GM23338 (cell line): ENCODE measurements around the gene MED9. TPM values are rescaled to one million over a fixed set of nuclear protein-coding genes. Genes with fewer than 3 reads are reported as not detected.

ENCODE experiments used
- ATAC-seq: fragments of 200-7000 bp; cut with Tn5 transposase; 3 replicates; pipeline ENCODE4 v1.9.1; 2020
- DNase-seq: peaks from one replicate; pipeline ENCODE4 v3.0.0-alpha.2; 2015; ENCODE audit warnings: low spot score
- H2AFZ ChIP-seq: fragments of 200-600 bp; sonication (generic); 2 replicates; pipeline ENCODE4 v1.8.0; 2016; ENCODE audit warnings: antibody characterized with exemption, mild to moderate bottlenecking, moderate library complexity
- H3F3A ChIP-seq: fragments of 200-600 bp; sonication (generic); replicated peaks from 2 replicates; pipeline ENCODE4 v1.8.0; 2017; ENCODE audit warnings: antibody characterized with exemption, mixed run types, low read depth
- H3K27ac ChIP-seq: fragments of 200-600 bp; sonication (generic); 2 replicates; pipeline ENCODE4 v1.6.1; 2016; ENCODE audit warnings: low read depth
- H3K27me3 ChIP-seq: fragments of 200-600 bp; sonication (generic); 2 replicates; pipeline ENCODE4 v1.8.0; 2016; ENCODE audit warnings: mild to moderate bottlenecking, mixed run types, moderate library complexity; ENCODE audit not compliant: insufficient read depth
- H3K36me3 ChIP-seq: fragments of 200-600 bp; sonication (generic); 2 replicates; pipeline ENCODE4 v1.8.0; 2016; ENCODE audit warnings: mild to moderate bottlenecking; ENCODE audit not compliant: insufficient read depth
- H3K4me1 ChIP-seq: fragments of 200-600 bp; sonication (generic); 2 replicates; pipeline ENCODE4 v1.8.0; 2016; ENCODE audit warnings: mild to moderate bottlenecking, moderate library complexity; ENCODE audit not compliant: insufficient read depth
- H3K4me2 ChIP-seq: fragments of 200-600 bp; sonication (generic); 2 replicates; pipeline ENCODE4 v1.7.1; 2017; ENCODE audit warnings: mixed run types
- H3K4me3 ChIP-seq: fragments of 200-600 bp; sonication (generic); 2 replicates; pipeline ENCODE4 v1.6.1; 2016; ENCODE audit warnings: mixed run types
- H3K79me2 ChIP-seq: fragments of 200-600 bp; sonication (generic); replicated peaks from 2 replicates; pipeline ENCODE4 v1.8.0; 2017; ENCODE audit warnings: mild to moderate bottlenecking; ENCODE audit not compliant: insufficient read depth
- H3K9me2 ChIP-seq: fragments of 200-600 bp; sonication (generic); 2 replicates; pipeline ENCODE4 v1.8.0; 2017; ENCODE audit not compliant: insufficient read depth
- H4K20me1 ChIP-seq: fragments of 200-600 bp; sonication (generic); replicated peaks from 2 replicates; pipeline ENCODE4 v1.8.0; 2017; ENCODE audit warnings: mild to moderate bottlenecking; ENCODE audit not compliant: insufficient read depth
- H3K27ac Mint-ChIP-seq: 2 replicates; pipeline ENCODE4 v1.8.0; 2020; ENCODE audit warnings: inconsistent platforms, mild to moderate bottlenecking, moderate library complexity, mixed read lengths
- H3K27me3 Mint-ChIP-seq: 3 replicates; pipeline ENCODE4 v1.8.0; 2022; ENCODE audit warnings: low read depth, mild to moderate bottlenecking, moderate library complexity, mixed read lengths, inconsistent platforms; ENCODE audit not compliant: insufficient read depth, poor library complexity
- H3K36me3 Mint-ChIP-seq: 3 replicates; pipeline ENCODE4 v1.8.0; 2021; ENCODE audit warnings: low read depth, mild to moderate bottlenecking, inconsistent platforms, moderate library complexity, mixed read lengths
- H3K4me1 Mint-ChIP-seq: 3 replicates; pipeline ENCODE4 v1.8.0; 2020; ENCODE audit warnings: mild to moderate bottlenecking, inconsistent platforms, mixed read lengths
- H3K4me3 Mint-ChIP-seq: 3 replicates; pipeline ENCODE4 v1.8.0; 2021; ENCODE audit warnings: moderate library complexity, mild to moderate bottlenecking, inconsistent platforms, mixed read lengths
- H3K9me3 Mint-ChIP-seq: 3 replicates; pipeline ENCODE4 v1.8.0; 2020; ENCODE audit warnings: moderate library complexity, mild to moderate bottlenecking, inconsistent platforms, mixed read lengths
- CREB1 ChIP-seq: fragments of 250-450 bp; sonication (Bioruptor Pico); IDR thresholded peaks from 2 replicates; pipeline ENCODE4 v1.5.0; 2020; ENCODE audit warnings: low read depth, mild to moderate bottlenecking, moderate library complexity
- EZH2 ChIP-seq: fragments of 200-600 bp; sonication (generic); IDR thresholded peaks from one replicate; pipeline ENCODE4 v1.8.0; 2017; ENCODE audit warnings: antibody characterized with exemption, mild to moderate bottlenecking, low read depth; ENCODE audit not compliant: unreplicated experiment
- EZH2phosphoT487 ChIP-seq: fragments of 200-600 bp; sonication (generic); IDR thresholded peaks from one replicate; pipeline ENCODE4 v1.8.1; 2018; ENCODE audit warnings: antibody characterized with exemption; ENCODE audit not compliant: unreplicated experiment
- JUNB ChIP-seq: IDR thresholded peaks from one replicate; pipeline ENCODE4 v1.6.1; 2016; ENCODE audit warnings: antibody characterized with exemption; ENCODE audit not compliant: unreplicated experiment
- POLR2AphosphoS5 ChIP-seq: IDR thresholded peaks from 2 replicates; pipeline ENCODE4 v1.6.1; 2016; ENCODE audit warnings: antibody characterized with exemption, low read depth
- STAT1 ChIP-seq: IDR thresholded peaks from one replicate; pipeline ENCODE4 v1.6.1; 2016; ENCODE audit warnings: antibody characterized with exemption; ENCODE audit not compliant: unreplicated experiment
- ZNF114 ChIP-seq: fragments of 250-450 bp; sonication (Bioruptor Pico); IDR thresholded peaks from 2 replicates; pipeline ENCODE4 v1.5.0; 2020; ENCODE audit warnings: mild to moderate bottlenecking, moderate library complexity
- ZNF331 ChIP-seq: fragments of 250-450 bp; sonication (Bioruptor Pico); IDR thresholded peaks from 2 replicates; pipeline ENCODE4 v1.5.0; 2020; ENCODE audit warnings: low read depth, mild to moderate bottlenecking, moderate library complexity
- polyA plus RNA-seq: library from polyadenylated mRNA; unstranded; fragments of >200 nt; fragmentation: Nextera tagmentation; extraction: Ambion mirVana; gene quantifications from 2 replicates; pipeline ENCODE4 v1.2.1, GENCODE V29; 2016
- total RNA-seq: library from RNA; depleted of rRNA; stranded (reverse); fragments of >200 nt; shearing (Covaris generic); gene quantifications from 2 replicates; pipeline ENCODE4 v1.2.3, GENCODE V29; 2014
- TF ChIP-seq, protein P1 (sequence below), 2 experiments: fragments of 200-600 bp in 1 of 2; sonication (generic) in 1 of 2; conservative IDR thresholded peaks; 2 replicates each; pipeline versions ENCODE4 v1.5.1 to v1.6.1; 2016 to 2017; ENCODE audit warnings: antibody characterized with exemption in 2 of 2, low read depth in 2 of 2, mild to moderate bottlenecking in 2 of 2, moderate library complexity in 1 of 2
- TF ChIP-seq, protein P2 (sequence below): fragments of 250-450 bp; sonication (Bioruptor Pico); IDR thresholded peaks from 2 replicates; pipeline ENCODE4 v1.5.0; 2020; ENCODE audit warnings: mild to moderate bottlenecking, moderate library complexity

MED9 gene
- total and polyA plus RNA-seq, 2 experiments from 2014 or later, result 17.3 to 19.9 TPM

DNA sequence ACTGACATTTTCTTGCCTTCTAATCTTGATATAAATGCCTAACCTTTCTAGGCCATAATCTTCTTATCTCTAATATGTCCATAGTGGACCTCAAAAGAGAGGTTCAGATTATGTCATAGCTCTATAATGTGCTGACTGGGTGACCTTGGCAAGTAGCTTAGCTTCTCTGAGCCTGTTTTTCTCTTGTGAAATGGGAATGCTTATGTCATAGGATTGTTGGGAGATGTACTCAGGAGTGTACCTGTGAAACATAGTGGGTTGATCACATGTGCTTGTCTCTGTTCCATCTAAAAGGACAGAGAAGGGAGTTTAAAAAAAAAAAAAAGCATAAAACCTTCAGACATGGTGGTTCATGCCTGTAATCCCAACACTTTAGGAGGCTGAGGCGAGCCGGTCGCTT lies 2.4 kb downstream of the MED9 start (continued):
- TF ChIP-seq, protein P1, sequence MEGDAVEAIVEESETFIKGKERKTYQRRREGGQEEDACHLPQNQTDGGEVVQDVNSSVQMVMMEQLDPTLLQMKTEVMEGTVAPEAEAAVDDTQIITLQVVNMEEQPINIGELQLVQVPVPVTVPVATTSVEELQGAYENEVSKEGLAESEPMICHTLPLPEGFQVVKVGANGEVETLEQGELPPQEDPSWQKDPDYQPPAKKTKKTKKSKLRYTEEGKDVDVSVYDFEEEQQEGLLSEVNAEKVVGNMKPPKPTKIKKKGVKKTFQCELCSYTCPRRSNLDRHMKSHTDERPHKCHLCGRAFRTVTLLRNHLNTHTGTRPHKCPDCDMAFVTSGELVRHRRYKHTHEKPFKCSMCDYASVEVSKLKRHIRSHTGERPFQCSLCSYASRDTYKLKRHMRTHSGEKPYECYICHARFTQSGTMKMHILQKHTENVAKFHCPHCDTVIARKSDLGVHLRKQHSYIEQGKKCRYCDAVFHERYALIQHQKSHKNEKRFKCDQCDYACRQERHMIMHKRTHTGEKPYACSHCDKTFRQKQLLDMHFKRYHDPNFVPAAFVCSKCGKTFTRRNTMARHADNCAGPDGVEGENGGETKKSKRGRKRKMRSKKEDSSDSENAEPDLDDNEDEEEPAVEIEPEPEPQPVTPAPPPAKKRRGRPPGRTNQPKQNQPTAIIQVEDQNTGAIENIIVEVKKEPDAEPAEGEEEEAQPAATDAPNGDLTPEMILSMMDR (conservative IDR thresholded peaks at IDR 0.05; ENCODE audit: low read depth in 2 of 2), result no peak
- TF ChIP-seq EZH2phosphoT487, result no peak
- no peak for TF ChIP-seq ZNF114 (CRISPR knock-in tag)
- TF ChIP-seq ZNF331 (CRISPR knock-in tag), result no peak

DNA sequence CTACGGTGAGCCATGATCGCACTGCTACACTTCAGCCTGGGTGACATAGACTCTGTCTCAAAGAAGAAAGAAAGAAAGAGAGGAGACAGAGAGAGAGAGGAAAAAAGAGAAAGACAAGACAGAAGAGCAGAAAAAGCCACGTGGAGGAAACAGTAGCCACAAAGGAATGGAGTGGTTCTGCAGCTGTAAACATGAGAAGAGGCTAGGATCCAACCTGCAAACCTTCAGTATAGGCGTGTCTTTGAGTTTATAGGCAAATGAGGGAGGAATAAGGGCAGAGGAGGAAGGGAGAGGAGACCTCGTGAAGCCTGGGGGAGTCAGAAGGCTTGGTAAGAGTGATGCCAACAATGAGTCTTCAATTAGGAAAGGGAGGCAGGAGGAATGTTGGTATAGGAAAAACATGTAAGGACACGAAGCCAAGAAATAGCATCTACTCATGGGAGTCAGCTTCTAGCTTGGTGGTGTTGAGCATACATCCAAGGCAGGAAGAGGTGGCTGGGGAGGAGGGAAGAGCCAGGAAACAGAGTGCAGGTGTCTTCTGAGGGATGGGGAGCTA lies 3.9 kb downstream of the MED9 start:
- Histone ChIP-seq H3K9me2 (no peaks in the 10 kb centered on the region), H3F3A (no peaks in the 10 kb centered on the region), H3K27ac (no peak overlapping the region), H3K4me1 (peaks cover 8% of the 10 kb centered on the region), H2AFZ (no peak overlapping the region), H3K79me2 (peaks cover 85% of the 10 kb centered on the region), H3K27me3 (no peaks in the 10 kb centered on the region), H3K4me3 (no peak overlapping the region), H4K20me1 (peaks cover 11% of the 10 kb centered on the region; the same call in 1 of the 2 replicates), H3K36me3 (no peaks in the 10 kb centered on the region), H3K4me2 (no peak overlapping the region)
- no peak for TF ChIP-seq STAT1
- no peak for TF ChIP-seq CREB1 (CRISPR knock-in tag)
- peaks cover 13% of the 10 kb centered on the region for H3K36me3 Mint-ChIP-seq
- H3K4me1 Mint-ChIP-seq, result peaks cover 11% of the 10 kb centered on the region
- DNase-seq (no peak), ATAC-seq (no peak)
- H3K9me3 Mint-ChIP-seq, result no peaks in the 10 kb centered on the region
- peaks cover 7% of the 10 kb centered on the region for H3K27me3 Mint-ChIP-seq
- no peak overlapping the region for H3K27ac Mint-ChIP-seq
- no peak overlapping the region for H3K4me3 Mint-ChIP-seq

DNA sequence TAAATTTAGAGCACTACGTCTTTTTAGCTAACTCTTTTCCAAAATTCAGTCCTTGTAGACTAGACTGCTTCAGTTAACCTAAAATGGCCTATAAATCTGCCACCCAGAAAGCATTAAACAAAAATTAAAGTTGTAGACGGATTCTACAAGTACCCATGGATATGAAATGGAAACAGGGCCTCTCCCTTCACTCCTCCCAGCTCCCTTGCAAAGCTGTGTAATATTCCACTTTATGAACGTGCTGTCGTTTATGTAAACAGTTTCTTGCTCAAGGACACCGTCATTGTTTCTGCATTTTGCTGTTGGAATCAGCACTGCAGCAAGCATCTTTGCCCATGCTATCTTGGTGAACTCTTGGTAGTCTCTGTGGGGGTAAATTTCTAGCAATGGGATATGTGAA lies 5.1 kb downstream of the MED9 start:
- no peak for DNase-seq
- H3K4me3 Mint-ChIP-seq, result no peak overlapping the region
- H3K9me3 Mint-ChIP-seq, result no peaks in the 10 kb centered on the region
- no peak overlapping the region for H3K4me2 ChIP-seq
- ATAC-seq, result no peak
- no peak overlapping the region for H3K4me3 ChIP-seq
- peaks cover under 1% of the 10 kb centered on the region for H3K27me3 Mint-ChIP-seq
- peaks cover 14% of the 10 kb centered on the region; the same call in 1 of the 2 replicates for H4K20me1 ChIP-seq
- no peaks in the 10 kb centered on the region for H3F3A ChIP-seq
- peaks cover 21% of the 10 kb centered on the region for H3K36me3 Mint-ChIP-seq
- H3K4me1 Mint-ChIP-seq, result peaks cover 11% of the 10 kb centered on the region
- H3K9me2 ChIP-seq, result no peaks in the 10 kb centered on the region
- no peak overlapping the region for H2AFZ ChIP-seq
- H3K36me3 ChIP-seq, result no peaks in the 10 kb centered on the region
- no peak overlapping the region for H3K27ac Mint-ChIP-seq
- H3K79me2 ChIP-seq, result peaks cover 85% of the 10 kb centered on the region
- H3K27me3 ChIP-seq, result no peaks in the 10 kb centered on the region
- peaks cover 8% of the 10 kb centered on the region for H3K4me1 ChIP-seq
- H3K27ac ChIP-seq, result no peak overlapping the region
- TF ChIP-seq CREB1 (CRISPR knock-in tag) (no peak), STAT1 (no peak), EZH2 (no peak), JUNB (no peak), POLR2AphosphoS5 (no peak), EZH2phosphoT487 (no peak)
- TF ChIP-seq, protein P2, sequence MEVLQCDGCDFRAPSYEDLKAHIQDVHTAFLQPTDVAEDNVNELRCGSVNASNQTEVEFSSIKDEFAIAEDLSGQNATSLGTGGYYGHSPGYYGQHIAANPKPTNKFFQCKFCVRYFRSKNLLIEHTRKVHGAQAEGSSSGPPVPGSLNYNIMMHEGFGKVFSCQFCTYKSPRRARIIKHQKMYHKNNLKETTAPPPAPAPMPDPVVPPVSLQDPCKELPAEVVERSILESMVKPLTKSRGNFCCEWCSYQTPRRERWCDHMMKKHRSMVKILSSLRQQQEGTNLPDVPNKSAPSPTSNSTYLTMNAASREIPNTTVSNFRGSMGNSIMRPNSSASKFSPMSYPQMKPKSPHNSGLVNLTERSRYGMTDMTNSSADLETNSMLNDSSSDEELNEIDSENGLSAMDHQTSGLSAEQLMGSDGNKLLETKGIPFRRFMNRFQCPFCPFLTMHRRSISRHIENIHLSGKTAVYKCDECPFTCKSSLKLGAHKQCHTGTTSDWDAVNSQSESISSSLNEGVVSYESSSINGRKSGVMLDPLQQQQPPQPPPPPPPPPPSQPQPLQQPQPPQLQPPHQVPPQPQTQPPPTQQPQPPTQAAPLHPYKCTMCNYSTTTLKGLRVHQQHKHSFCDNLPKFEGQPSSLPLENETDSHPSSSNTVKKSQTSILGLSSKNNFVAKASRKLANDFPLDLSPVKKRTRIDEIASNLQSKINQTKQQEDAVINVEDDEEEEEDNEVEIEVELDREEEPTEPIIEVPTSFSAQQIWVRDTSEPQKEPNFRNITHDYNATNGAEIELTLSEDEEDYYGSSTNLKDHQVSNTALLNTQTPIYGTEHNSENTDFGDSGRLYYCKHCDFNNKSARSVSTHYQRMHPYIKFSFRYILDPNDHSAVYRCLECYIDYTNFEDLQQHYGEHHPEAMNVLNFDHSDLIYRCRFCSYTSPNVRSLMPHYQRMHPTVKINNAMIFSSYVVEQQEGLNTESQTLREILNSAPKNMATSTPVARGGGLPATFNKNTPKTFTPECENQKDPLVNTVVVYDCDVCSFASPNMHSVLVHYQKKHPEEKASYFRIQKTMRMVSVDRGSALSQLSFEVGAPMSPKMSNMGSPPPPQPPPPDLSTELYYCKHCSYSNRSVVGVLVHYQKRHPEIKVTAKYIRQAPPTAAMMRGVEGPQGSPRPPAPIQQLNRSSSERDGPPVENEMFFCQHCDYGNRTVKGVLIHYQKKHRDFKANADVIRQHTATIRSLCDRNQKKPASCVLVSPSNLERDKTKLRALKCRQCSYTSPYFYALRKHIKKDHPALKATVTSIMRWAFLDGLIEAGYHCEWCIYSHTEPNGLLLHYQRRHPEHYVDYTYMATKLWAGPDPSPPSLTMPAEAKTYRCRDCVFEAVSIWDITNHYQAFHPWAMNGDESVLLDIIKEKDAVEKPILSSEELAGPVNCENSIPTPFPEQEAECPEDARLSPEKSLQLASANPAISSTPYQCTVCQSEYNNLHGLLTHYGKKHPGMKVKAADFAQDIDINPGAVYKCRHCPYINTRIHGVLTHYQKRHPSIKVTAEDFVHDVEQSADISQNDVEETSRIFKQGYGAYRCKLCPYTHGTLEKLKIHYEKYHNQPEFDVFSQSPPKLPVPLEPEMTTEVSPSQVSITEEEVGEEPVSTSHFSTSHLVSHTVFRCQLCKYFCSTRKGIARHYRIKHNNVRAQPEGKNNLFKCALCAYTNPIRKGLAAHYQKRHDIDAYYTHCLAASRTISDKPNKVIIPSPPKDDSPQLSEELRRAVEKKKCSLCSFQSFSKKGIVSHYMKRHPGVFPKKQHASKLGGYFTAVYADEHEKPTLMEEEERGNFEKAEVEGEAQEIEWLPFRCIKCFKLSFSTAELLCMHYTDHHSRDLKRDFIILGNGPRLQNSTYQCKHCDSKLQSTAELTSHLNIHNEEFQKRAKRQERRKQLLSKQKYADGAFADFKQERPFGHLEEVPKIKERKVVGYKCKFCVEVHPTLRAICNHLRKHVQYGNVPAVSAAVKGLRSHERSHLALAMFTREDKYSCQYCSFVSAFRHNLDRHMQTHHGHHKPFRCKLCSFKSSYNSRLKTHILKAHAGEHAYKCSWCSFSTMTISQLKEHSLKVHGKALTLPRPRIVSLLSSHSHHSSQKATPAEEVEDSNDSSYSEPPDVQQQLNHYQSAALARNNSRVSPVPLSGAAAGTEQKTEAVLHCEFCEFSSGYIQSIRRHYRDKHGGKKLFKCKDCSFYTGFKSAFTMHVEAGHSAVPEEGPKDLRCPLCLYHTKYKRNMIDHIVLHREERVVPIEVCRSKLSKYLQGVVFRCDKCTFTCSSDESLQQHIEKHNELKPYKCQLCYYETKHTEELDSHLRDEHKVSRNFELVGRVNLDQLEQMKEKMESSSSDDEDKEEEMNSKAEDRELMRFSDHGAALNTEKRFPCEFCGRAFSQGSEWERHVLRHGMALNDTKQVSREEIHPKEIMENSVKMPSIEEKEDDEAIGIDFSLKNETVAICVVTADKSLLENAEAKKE, result no peak
- TF ChIP-seq, protein P1 (conservative IDR thresholded peaks at IDR 0.05; ENCODE audit: low read depth in 2 of 2), result no peak
